RWPE2 (cell line): ENCODE measurements around the gene TECPR1.

ENCODE experiments used
- ATAC-seq: fragments of 200-7000 bp; cut with Tn5 transposase; 3 replicates; pipeline ENCODE4 v1.9.1; 2021; ENCODE audit warnings: low read depth
- DNase-seq: peaks from one replicate; pipeline ENCODE4 v3.0.0-alpha.2; 2020; ENCODE audit warnings: low spot score
- H3K27ac ChIP-seq: fragments of 450-650 bp; 2 replicates; pipeline ENCODE4 v1.5.1; 2017; ENCODE audit warnings: mild to moderate bottlenecking; ENCODE audit not compliant: poor library complexity, severe bottlenecking
- H3K27me3 ChIP-seq: fragments of 250-450 bp; sonication (Bioruptor Pico); 2 replicates; pipeline ENCODE4 v1.5.1; 2021; ENCODE audit warnings: mild to moderate bottlenecking, moderate library complexity; ENCODE audit not compliant: insufficient read depth, poor library complexity, severe bottlenecking
- H3K36me3 ChIP-seq: fragments of 250-450 bp; sonication (Bioruptor Pico); 2 replicates; pipeline ENCODE4 v1.5.1; 2020; ENCODE audit warnings: low read depth, mild to moderate bottlenecking, moderate library complexity
- H3K4me1 ChIP-seq: fragments of 250-450 bp; sonication (Bioruptor Pico); 2 replicates; pipeline ENCODE4 v1.5.1; 2021; ENCODE audit warnings: mild to moderate bottlenecking, moderate library complexity; ENCODE audit not compliant: insufficient read depth, poor library complexity, severe bottlenecking
- H3K4me3 ChIP-seq: fragments of 250-450 bp; sonication (Bioruptor Pico); 2 replicates; pipeline ENCODE4 v1.5.1; 2021; ENCODE audit warnings: mild to moderate bottlenecking, moderate library complexity; ENCODE audit not compliant: severe bottlenecking
- H3K9me3 ChIP-seq: fragments of 250-450 bp; sonication (Bioruptor Pico); 2 replicates; pipeline ENCODE4 v1.5.1; 2021; ENCODE audit warnings: mild to moderate bottlenecking, moderate library complexity; ENCODE audit not compliant: severe bottlenecking
- TF ChIP-seq, protein P1 (sequence below): fragments of 450-650 bp; IDR thresholded peaks from one replicate; pipeline ENCODE4 v1.5.1; 2017; ENCODE audit warnings: mild to moderate bottlenecking, moderate library complexity; ENCODE audit not compliant: poor library complexity, severe bottlenecking

The TECPR1 gene

DNA sequence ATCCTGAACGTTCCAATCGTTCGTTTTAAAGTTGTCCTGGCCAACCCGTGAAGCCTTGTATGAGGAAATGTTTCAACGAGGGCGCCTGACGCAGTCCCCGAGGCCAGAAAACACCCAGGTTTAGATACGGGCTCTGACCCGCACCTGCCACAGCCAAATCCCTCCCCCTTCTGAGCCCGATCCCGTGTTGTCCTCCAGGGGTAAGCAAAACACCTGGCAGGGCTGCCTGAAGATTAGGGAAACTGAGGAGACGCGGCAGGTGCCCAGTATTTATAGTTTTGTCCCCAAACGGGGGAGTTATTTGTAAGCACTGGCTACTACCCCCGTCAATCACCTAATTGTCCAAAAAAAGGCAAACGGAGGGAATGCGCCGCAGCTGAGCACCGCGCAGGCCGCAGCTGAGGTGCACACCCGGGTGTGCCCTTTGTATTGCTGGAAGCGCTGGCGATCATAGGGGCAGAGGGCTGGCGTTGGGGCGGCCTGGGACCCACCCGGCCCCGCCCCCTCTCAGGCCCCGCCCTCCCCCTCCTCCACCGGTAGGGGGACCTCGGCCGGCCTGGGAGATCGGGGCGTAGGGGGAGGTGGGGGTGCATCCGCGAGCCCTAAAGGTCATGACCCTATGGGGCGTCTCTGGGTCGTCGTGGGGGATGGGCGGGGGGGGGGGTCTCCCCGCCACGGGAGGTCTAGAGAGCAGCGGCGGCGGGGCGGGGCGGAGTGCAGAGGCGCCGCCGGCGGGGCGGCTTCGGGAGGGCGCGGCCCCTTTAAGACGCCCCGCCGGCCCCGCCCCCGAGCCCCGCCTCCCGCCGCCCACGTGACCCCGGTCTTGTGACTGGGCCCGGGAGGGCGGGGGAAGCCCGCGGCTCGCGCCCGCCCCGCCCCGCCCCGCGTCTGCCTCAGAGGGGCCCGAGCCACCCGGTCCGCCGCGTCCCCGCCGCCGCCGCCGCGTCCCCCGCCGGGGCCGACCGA is 29.0 kb upstream of the TECPR1 start, which contains the start of gene BRI3:
Gene BRI3, plus strand, starts transcription at position 896 of the 966 bp plus-strand sequence. CDS start 110 bp downstream, outside the sequence.
- DNase-seq = peak; percentile 85
- no peaks in the 10 kb centered on the region for H3K27me3 ChIP-seq
- peaks cover 9% of the 10 kb centered on the region; the same call in 1 of the 2 replicates for H3K36me3 ChIP-seq
- H3K4me3 ChIP-seq = peak within 1 kb of the TSS; percentile 87
- TF ChIP-seq, protein P1, sequence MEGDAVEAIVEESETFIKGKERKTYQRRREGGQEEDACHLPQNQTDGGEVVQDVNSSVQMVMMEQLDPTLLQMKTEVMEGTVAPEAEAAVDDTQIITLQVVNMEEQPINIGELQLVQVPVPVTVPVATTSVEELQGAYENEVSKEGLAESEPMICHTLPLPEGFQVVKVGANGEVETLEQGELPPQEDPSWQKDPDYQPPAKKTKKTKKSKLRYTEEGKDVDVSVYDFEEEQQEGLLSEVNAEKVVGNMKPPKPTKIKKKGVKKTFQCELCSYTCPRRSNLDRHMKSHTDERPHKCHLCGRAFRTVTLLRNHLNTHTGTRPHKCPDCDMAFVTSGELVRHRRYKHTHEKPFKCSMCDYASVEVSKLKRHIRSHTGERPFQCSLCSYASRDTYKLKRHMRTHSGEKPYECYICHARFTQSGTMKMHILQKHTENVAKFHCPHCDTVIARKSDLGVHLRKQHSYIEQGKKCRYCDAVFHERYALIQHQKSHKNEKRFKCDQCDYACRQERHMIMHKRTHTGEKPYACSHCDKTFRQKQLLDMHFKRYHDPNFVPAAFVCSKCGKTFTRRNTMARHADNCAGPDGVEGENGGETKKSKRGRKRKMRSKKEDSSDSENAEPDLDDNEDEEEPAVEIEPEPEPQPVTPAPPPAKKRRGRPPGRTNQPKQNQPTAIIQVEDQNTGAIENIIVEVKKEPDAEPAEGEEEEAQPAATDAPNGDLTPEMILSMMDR = no peak
- ATAC-seq = peak; percentile 55
- peaks cover 19% of the 10 kb centered on the region for H3K4me1 ChIP-seq
- peak within 1 kb of the TSS; percentile 91 for H3K27ac ChIP-seq
- no peaks in the 10 kb centered on the region for H3K9me3 ChIP-seq

DNA sequence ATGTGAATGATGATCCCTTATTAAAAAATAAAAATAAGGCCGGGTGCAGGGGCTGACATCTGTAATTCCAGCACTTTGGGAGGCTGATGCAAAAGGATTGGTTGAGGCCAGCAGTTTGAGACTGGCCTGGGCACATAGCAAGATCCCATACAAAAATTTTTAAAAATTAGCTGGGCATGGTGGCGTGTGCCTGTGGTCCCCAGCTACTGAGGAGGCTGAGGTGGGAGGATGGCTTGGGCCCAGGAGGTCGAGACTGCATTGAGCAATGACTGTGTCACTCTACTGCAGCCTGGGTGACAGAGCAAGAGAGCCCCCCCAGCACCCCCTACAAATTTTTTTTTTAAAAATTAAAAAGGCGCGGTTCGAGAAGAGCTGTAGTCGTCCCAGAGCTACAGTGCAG is 28.3 kb upstream of the TECPR1 start:
- H3K36me3 ChIP-seq = peaks cover 9% of the 10 kb centered on the region; the same call in 1 of the 2 replicates
- H3K27ac ChIP-seq = no peak overlapping the region
- no peaks in the 10 kb centered on the region for H3K9me3 ChIP-seq
- peaks cover 11% of the 10 kb centered on the region for H3K4me1 ChIP-seq
- H3K4me3 ChIP-seq = no peak overlapping the region
- ATAC-seq = no peak
- no peak for DNase-seq
- TF ChIP-seq, protein P1 = no peak
- no peaks in the 10 kb centered on the region for H3K27me3 ChIP-seq

DNA sequence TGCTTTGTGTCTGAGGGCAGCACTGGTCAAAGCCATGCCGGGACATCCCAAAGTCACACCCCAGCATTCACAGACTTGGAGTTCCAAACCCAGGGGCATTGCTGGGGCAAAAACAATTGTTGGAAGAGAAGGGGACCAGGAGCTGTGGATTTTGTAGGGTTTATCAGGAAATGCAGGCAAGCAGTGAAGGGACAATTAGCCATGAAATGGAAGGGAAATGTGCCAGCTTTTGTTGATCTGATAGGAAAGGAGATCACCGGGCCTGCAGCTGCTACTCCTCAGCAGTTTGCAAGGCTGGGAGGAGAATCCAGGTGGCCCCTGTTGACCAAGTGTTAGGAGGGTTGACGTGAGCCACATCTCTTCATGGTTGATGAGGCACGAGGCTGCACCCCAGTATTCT is 26.9 kb upstream of the TECPR1 start:
- H3K4me1 ChIP-seq = peaks cover 4% of the 10 kb centered on the region
- no peaks in the 10 kb centered on the region for H3K9me3 ChIP-seq
- no peak for ATAC-seq
- DNase-seq = no peak
- H3K36me3 ChIP-seq = peaks cover 9% of the 10 kb centered on the region; the same call in 1 of the 2 replicates
- TF ChIP-seq, protein P1 = no peak
- no peak overlapping the region for H3K4me3 ChIP-seq
- H3K27me3 ChIP-seq = no peaks in the 10 kb centered on the region
- no peak overlapping the region for H3K27ac ChIP-seq

DNA sequence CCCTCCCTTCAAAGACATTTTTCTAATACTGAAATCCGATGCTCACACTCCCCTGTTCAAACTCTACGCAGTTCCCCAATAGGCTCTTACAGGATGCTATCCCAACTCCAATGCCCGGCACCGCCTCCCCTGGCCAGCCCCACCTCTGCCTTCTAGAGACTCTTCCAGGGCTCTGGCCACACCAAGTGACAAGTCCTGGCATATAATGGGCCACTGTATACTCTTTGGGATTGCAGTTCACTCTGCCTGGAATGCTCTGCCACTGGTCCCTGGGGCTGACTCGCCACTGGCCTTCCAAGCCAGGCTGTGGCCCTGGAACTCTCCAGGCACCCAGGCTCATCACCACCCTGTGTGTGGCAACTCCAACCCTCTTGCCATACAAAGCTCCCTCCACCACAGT is 26.4 kb upstream of the TECPR1 start:
- Histone ChIP-seq H3K27ac (no peak overlapping the region), H3K9me3 (no peaks in the 10 kb centered on the region), H3K27me3 (no peaks in the 10 kb centered on the region), H3K4me3 (no peak overlapping the region), H3K36me3 (peaks cover 9% of the 10 kb centered on the region; the same call in 1 of the 2 replicates), H3K4me1 (peaks cover 4% of the 10 kb centered on the region)
- ATAC-seq (no peak), DNase-seq (no peak)
- TF ChIP-seq, protein P1 = no peak

DNA sequence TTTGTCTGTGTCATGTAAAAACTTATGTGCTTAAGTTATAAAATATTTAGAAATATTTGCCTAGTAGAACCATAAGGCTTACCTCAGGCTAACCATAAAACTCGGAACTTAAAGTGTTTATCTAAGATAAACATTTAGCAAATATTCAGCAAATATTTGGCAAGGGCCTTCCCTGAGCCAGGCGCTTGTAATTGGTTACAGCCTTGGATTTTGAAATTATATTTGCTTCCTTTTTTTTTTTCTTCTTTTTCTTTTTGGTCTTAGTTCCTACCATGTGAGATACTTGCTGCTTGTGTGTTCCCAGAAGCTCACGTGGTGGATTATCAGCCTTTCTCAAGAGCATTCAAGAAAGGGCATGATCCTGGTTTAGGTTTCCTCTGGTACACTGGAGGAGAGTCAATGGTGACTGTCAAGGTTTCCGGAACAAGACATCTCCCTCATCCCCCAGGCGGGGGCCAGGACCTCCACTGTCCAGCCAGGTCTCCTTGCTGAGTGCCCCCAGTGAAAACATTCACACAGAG is 24.3 kb upstream of the TECPR1 start:
- DNase-seq (no peak), ATAC-seq (no peak)
- H3K36me3 ChIP-seq = no peaks in the 10 kb centered on the region
- H3K27ac ChIP-seq = no peak overlapping the region
- no peak overlapping the region for H3K4me3 ChIP-seq
- no peaks in the 10 kb centered on the region for H3K27me3 ChIP-seq
- no peaks in the 10 kb centered on the region for H3K4me1 ChIP-seq
- TF ChIP-seq, protein P1 = no peak
- no peaks in the 10 kb centered on the region for H3K9me3 ChIP-seq
